ENCODE measurements around the gene TMEM255B.
"Not testable (repeated sequence)": the region's sequence is repeated elsewhere in the genome, so short reads cannot be mapped to it uniquely, and the experiment has no call there.

TMEM255B gene

GRCh38 chr13:113750554-113751399 is 8.2 kb upstream of the TMEM255B start:
- peaks cover 3% of the 10 kb centered on the region for H3K36me3 Mint-ChIP-seq
- peaks cover 19% of the 10 kb centered on the region for H3K9me3 Mint-ChIP-seq
- no peak overlapping the region for H3K4me3 Mint-ChIP-seq
- no peaks in the 10 kb centered on the region for H3K4me1 Mint-ChIP-seq
- DNase-seq: no peak
- CTCF ChIA-PET: no interaction called here
- H3K27me3 Mint-ChIP-seq: peaks cover 17% of the 10 kb centered on the region
- H3K27ac Mint-ChIP-seq: no peak overlapping the region

GRCh38 chr13:113751491-113751890 is 7.5 kb upstream of the TMEM255B start:
- no peak overlapping the region for H3K4me3 Mint-ChIP-seq
- H3K27ac Mint-ChIP-seq: no peak overlapping the region
- no peak for DNase-seq
- H3K36me3 Mint-ChIP-seq: peaks cover 3% of the 10 kb centered on the region
- H3K9me3 Mint-ChIP-seq: peaks cover 19% of the 10 kb centered on the region
- H3K4me1 Mint-ChIP-seq: no peaks in the 10 kb centered on the region
- H3K27me3 Mint-ChIP-seq: peaks cover 15% of the 10 kb centered on the region
- CTCF ChIA-PET: no interaction called here

GRCh38 chr13:113752211-113752986 is 6.6 kb upstream of the TMEM255B start:
- peaks cover 15% of the 10 kb centered on the region for H3K27me3 Mint-ChIP-seq
- H3K4me1 Mint-ChIP-seq, H3K4me3 Mint-ChIP-seq, CTCF ChIA-PET, DNase-seq, H3K36me3 Mint-ChIP-seq, H3K27ac Mint-ChIP-seq: not testable (repeated sequence)
- H3K9me3 Mint-ChIP-seq: peaks cover 20% of the 10 kb centered on the region

- H3K4me3 Mint-ChIP-seq: no peak overlapping the region
- H3K27ac Mint-ChIP-seq: no peak overlapping the region
- peaks cover 18% of the 10 kb centered on the region for H3K27me3 Mint-ChIP-seq
- peaks cover 3% of the 10 kb centered on the region for H3K36me3 Mint-ChIP-seq
- H3K4me1 Mint-ChIP-seq: peaks cover 7% of the 10 kb centered on the region
- no peak for DNase-seq
- CTCF ChIA-PET: no interaction called here
- peaks cover 20% of the 10 kb centered on the region for H3K9me3 Mint-ChIP-seq
These were observed 5.9 kb upstream of the TMEM255B start for GRCh38 chr13:113753171-113753570.

- Mint-ChIP-seq H3K4me3 (no peak overlapping the region), H3K4me1 (peaks cover 12% of the 10 kb centered on the region), H3K27ac (no peak overlapping the region), H3K9me3 (peaks cover 20% of the 10 kb centered on the region), H3K27me3 (peaks cover 29% of the 10 kb centered on the region), H3K36me3 (peaks cover 3% of the 10 kb centered on the region)
- no peak for DNase-seq
- CTCF ChIA-PET: no interaction called here
These were observed 4.8 kb upstream of the TMEM255B start for GRCh38 chr13:113754242-113754641.

GRCh38 chr13:113754691-113755090 is 4.3 kb upstream of the TMEM255B start:
- H3K27ac Mint-ChIP-seq: no peak overlapping the region
- no peak overlapping the region for H3K4me3 Mint-ChIP-seq
- peaks cover 20% of the 10 kb centered on the region for H3K9me3 Mint-ChIP-seq
- CTCF ChIA-PET: no interaction called here
- H3K36me3 Mint-ChIP-seq: peaks cover 3% of the 10 kb centered on the region
- H3K27me3 Mint-ChIP-seq: peaks cover 33% of the 10 kb centered on the region
- DNase-seq: no peak
- peaks cover 17% of the 10 kb centered on the region for H3K4me1 Mint-ChIP-seq

GRCh38 chr13:113756441-113757097 is 2.5 kb upstream of the TMEM255B start:
- DNase-seq: no peak
- no peak overlapping the region for H3K27ac Mint-ChIP-seq
- CTCF ChIA-PET: no interaction called here
- H3K4me1 Mint-ChIP-seq: peaks cover 19% of the 10 kb centered on the region
- no peaks in the 10 kb centered on the region for H3K36me3 Mint-ChIP-seq
- H3K4me3 Mint-ChIP-seq: no peak overlapping the region
- H3K9me3 Mint-ChIP-seq: peaks cover 7% of the 10 kb centered on the region
- peaks cover 52% of the 10 kb centered on the region for H3K27me3 Mint-ChIP-seq

- Mint-ChIP-seq H3K4me3 (peak overlapping the region; percentile 83), H3K27ac (peak overlapping the region; percentile 4), H3K9me3 (peaks cover 1% of the 10 kb centered on the region), H3K36me3 (no peaks in the 10 kb centered on the region), H3K27me3 (peaks cover 68% of the 10 kb centered on the region), H3K4me1 (peaks cover 19% of the 10 kb centered on the region)
- no peak for DNase-seq
- CTCF ChIA-PET: no interaction called here
These were observed 605 bp downstream of the TMEM255B start for GRCh38 chr13:113759525-113760137.

- DNase-seq: no peak
- peaks cover 1% of the 10 kb centered on the region for H3K9me3 Mint-ChIP-seq
- no peak overlapping the region for H3K27ac Mint-ChIP-seq
- H3K27me3 Mint-ChIP-seq: peaks cover 70% of the 10 kb centered on the region
- no peak overlapping the region for H3K4me3 Mint-ChIP-seq
- H3K36me3 Mint-ChIP-seq: no peaks in the 10 kb centered on the region
- CTCF ChIA-PET: no interaction called here
- H3K4me1 Mint-ChIP-seq: peaks cover 19% of the 10 kb centered on the region
These were observed 2.1 kb downstream of the TMEM255B start for GRCh38 chr13:113761136-113761535.

- no peak overlapping the region for H3K4me3 Mint-ChIP-seq
- no peaks in the 10 kb centered on the region for H3K36me3 Mint-ChIP-seq
- DNase-seq: no peak
- H3K27me3 Mint-ChIP-seq: peaks cover 70% of the 10 kb centered on the region
- H3K4me1 Mint-ChIP-seq: peaks cover 16% of the 10 kb centered on the region
- peaks cover 1% of the 10 kb centered on the region for H3K9me3 Mint-ChIP-seq
- H3K27ac Mint-ChIP-seq: no peak overlapping the region
- CTCF ChIA-PET: no interaction called here
These were observed 3.0 kb downstream of the TMEM255B start for GRCh38 chr13:113762075-113762474.

- DNase-seq: no peak
- Mint-ChIP-seq H3K4me1 (peaks cover 13% of the 10 kb centered on the region), H3K4me3 (no peak overlapping the region), H3K36me3 (no peaks in the 10 kb centered on the region), H3K9me3 (no peaks in the 10 kb centered on the region), H3K27me3 (peaks cover 70% of the 10 kb centered on the region), H3K27ac (no peak overlapping the region)
- CTCF ChIA-PET: no interaction called here
These were observed 3.5 kb downstream of the TMEM255B start for GRCh38 chr13:113762538-113762937.

- Mint-ChIP-seq H3K27ac (no peak overlapping the region), H3K27me3 (peaks cover 66% of the 10 kb centered on the region), H3K36me3 (no peaks in the 10 kb centered on the region), H3K4me1 (peaks cover 11% of the 10 kb centered on the region), H3K9me3 (no peaks in the 10 kb centered on the region), H3K4me3 (no peak overlapping the region)
- DNase-seq: no peak
- CTCF ChIA-PET: no interaction called here
These were observed 4.2 kb downstream of the TMEM255B start for GRCh38 chr13:113763254-113763653.

GRCh38 chr13:113763961-113764792 is 5.2 kb downstream of the TMEM255B start:
- H3K4me1 Mint-ChIP-seq: peaks cover 8% of the 10 kb centered on the region
- no peak for DNase-seq
- CTCF ChIA-PET: no interaction called here
- no peak overlapping the region for H3K27ac Mint-ChIP-seq
- H3K36me3 Mint-ChIP-seq: no peaks in the 10 kb centered on the region
- peaks cover 57% of the 10 kb centered on the region for H3K27me3 Mint-ChIP-seq
- H3K4me3 Mint-ChIP-seq: no peak overlapping the region
- no peaks in the 10 kb centered on the region for H3K9me3 Mint-ChIP-seq

Data from activated naive CD4-positive, alpha-beta T cell treated with anti-CD3 and anti-CD28 coated beads, Interleukin-2, amount 10 ng/mL, durations not matched to agents 7 days and 5 days (primary cell).